ENCODE data around the gene SLC7A10.

GRCh38 chr19:33256261-33256660 is 30.6 kb upstream of the SLC7A10 start:
- TF ChIP-seq, protein P1, sequence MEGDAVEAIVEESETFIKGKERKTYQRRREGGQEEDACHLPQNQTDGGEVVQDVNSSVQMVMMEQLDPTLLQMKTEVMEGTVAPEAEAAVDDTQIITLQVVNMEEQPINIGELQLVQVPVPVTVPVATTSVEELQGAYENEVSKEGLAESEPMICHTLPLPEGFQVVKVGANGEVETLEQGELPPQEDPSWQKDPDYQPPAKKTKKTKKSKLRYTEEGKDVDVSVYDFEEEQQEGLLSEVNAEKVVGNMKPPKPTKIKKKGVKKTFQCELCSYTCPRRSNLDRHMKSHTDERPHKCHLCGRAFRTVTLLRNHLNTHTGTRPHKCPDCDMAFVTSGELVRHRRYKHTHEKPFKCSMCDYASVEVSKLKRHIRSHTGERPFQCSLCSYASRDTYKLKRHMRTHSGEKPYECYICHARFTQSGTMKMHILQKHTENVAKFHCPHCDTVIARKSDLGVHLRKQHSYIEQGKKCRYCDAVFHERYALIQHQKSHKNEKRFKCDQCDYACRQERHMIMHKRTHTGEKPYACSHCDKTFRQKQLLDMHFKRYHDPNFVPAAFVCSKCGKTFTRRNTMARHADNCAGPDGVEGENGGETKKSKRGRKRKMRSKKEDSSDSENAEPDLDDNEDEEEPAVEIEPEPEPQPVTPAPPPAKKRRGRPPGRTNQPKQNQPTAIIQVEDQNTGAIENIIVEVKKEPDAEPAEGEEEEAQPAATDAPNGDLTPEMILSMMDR (IDR thresholded peaks at IDR 0.05), result no peak
- no peak for TF ChIP-seq POLR2A (IDR thresholded peaks at IDR 0.05)

Data from esophagus squamous epithelium (tissue), 4 donors.